Kidney capillary endothelial cell (primary cell): ENCODE results near the gene GUCY2D.

ENCODE experiments used
- DNase-seq: peaks from one replicate; pipeline ENCODE4 v3.0.0-alpha.2; 2018; ENCODE audit warnings: low spot score

GUCY2D gene

DNA sequence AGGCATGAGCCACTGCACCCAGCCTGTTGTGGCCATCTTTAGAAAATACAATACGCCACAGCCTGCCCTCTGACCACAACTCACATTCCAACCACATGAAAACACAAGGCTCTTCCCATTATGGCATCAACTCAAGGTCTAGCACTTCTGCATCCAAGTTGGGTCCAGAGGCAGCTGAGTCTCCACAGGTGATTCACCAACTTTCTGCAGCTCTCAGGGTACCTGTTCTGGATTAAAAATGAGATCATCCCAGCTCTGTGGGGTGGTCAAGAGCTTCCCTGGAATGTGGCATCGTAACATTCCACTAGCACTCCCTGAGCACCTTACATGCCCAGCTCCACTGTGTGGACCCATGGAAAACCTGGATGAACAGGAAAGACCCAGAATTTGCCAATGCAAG is 9.9 kb upstream of the GUCY2D start:
- no peak for DNase-seq

DNA sequence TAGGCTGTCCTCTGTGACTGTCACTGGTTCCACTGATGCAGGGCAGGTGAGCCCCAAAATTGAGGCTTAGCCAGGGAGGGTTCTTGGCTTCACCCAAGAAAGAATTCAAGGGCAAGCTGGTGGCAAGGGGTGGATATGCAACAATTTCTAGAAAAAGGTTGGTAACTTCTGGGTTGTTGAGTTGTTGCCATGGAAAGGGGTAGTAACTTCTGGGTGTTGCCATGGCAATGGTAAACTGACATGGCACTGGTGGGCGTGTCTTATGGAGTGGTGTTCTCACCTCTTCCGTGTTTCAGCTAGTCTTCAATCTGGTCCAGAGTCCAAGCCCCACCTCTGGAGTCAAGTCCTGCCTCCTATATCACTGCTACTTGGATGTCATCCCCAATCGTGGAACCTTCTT is 9.5 kb upstream of the GUCY2D start:
- no peak for DNase-seq

DNA sequence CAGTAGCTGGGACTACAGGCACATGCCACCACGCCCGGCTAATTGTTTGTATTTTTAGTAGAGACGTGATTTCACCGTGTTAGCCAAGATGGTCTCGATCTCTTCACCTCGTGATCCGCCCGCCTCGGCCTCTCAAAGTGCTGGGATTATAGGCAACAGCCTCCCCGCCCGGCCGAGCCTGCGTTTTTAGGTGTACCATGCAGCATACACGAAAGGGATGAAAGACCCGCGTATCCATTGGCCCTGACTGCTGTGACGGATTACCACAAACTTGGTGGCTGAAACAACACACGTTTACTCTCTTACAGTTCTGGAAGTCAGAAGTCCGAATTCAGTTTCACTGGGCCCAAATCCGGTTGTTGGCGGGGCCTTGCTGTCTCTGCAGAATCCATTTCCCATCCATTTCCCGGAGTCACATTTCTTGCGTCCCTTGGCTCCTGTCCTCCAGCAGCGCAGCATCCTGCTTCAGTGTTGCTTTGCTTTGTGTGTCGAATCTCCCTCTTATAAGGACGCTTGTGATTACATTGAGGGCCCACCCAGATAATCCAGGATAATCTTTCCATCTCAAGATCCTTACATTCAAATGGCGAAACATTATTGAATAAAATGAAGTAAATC is 8.3 kb upstream of the GUCY2D start:
- DNase-seq = no peak

DNA sequence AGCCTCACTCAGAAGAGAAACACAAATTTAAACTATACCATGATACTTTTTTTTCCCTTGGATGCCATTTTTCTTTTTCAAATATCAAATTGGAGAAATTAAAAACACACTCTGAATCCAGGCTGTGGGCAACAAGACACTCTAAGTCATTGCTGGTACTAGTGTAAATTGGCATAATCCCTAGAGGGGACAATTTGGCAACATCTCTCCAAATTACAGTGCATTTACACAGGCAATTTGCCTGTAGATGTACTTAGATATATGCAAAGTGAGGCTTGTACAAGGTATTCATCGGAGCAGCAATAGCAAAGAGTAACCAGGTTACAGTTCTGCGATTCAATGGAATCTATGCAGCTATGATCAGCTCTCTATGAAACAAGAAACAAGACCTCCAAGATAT is 6.7 kb upstream of the GUCY2D start:
- DNase-seq = no peak

DNA sequence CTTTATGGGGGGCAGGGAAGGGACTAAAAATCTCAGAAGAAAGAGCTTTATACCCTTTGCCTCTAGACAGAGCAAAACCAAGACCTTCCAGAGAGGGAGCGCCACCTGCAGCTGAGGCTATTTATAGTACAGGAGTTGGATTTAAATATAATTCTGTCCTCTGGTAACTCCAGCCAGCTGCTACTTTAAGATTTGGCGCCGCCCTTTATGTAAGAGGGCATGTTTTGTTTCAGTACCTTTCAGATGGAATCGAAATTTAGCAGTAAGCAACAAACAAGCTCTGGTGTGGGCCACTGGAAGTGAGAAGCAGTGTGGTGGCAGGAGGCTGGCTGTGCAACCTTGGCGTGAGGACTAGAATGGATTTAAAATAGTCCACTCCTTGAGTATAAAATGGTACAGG is 5.2 kb upstream of the GUCY2D start:
- DNase-seq = no peak

DNA sequence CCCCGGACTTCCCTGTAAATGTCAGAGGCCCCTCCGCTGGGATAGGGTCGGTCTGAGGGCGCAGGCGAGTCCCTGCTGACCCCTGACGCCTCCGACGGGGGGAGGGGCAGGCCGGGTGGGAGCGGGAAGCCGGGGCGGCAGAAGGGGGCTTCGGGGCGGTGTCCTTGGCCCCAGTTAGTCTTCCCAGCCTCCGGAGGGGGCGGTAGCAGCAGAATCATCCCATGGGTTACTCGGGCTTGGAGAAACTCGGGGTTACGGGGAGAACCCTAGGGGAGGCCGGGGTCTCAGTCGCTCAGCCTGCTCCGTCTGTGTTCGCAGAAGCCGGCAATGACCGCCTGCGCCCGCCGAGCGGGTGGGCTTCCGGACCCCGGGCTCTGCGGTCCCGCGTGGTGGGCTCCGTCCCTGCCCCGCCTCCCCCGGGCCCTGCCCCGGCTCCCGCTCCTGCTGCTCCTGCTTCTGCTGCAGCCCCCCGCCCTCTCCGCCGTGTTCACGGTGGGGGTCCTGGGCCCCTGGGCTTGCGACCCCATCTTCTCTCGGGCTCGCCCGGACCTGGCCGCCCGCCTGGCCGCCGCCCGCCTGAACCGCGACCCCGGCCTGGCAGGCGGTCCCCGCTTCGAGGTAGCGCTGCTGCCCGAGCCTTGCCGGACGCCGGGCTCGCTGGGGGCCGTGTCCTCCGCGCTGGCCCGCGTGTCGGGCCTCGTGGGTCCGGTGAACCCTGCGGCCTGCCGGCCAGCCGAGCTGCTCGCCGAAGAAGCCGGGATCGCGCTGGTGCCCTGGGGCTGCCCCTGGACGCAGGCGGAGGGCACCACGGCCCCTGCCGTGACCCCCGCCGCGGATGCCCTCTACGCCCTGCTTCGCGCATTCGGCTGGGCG is 542 bp downstream of the GUCY2D start:
- no peak for DNase-seq

DNA sequence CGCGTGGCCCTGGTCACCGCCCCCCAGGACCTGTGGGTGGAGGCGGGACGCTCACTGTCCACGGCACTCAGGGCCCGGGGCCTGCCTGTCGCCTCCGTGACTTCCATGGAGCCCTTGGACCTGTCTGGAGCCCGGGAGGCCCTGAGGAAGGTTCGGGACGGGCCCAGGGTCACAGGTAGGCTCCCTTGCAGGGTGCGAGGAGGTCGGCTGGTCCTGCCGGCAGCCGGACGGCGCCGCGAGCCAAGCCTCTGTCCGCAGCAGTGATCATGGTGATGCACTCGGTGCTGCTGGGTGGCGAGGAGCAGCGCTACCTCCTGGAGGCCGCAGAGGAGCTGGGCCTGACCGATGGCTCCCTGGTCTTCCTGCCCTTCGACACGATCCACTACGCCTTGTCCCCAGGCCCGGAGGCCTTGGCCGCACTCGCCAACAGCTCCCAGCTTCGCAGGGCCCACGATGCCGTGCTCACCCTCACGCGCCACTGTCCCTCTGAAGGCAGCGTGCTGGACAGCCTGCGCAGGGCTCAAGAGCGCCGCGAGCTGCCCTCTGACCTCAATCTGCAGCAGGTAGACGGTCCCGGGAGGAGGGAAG is 1.3 kb downstream of the GUCY2D start:
- no peak for DNase-seq

DNA sequence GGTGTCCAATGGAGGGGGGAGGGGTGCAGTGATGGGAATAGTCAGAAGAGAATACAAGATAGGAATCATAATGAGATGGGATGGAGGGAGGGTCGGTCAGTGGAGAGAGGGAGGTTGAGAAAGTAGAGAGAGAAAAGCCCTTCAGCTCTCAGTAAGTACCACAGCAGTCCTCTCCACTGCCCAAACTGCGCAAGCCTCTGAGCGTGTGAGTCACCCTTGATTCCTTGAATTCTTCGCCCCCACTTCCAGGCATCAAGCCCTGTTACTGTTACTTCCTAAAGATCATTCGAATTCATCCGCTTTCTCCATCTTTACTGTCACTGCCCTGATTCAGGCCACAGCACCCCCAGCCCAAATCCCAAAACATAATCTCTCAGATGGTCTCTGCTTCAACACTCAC is 2.5 kb downstream of the GUCY2D start:
- no peak for DNase-seq

DNA sequence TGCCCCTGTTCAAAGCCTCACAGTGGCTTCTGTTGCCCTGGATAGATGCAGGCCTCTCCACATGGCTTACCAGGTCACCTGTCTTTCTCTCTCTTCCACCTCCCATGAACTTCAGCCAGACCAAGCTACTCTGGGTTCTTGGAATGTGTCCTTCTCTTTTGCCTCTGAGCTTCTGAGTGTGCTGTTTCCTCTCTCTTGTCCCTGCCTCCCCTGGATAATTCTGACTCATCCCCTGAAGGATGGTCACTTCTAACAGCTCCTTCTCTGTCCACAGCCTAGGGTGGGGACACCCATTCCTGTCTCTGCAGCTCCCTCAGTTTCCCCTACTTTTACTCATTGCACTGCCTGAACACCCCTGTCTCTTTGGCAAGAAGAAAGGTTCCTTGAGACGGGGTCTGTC is 2.9 kb downstream of the GUCY2D start:
- DNase-seq = no peak

DNA sequence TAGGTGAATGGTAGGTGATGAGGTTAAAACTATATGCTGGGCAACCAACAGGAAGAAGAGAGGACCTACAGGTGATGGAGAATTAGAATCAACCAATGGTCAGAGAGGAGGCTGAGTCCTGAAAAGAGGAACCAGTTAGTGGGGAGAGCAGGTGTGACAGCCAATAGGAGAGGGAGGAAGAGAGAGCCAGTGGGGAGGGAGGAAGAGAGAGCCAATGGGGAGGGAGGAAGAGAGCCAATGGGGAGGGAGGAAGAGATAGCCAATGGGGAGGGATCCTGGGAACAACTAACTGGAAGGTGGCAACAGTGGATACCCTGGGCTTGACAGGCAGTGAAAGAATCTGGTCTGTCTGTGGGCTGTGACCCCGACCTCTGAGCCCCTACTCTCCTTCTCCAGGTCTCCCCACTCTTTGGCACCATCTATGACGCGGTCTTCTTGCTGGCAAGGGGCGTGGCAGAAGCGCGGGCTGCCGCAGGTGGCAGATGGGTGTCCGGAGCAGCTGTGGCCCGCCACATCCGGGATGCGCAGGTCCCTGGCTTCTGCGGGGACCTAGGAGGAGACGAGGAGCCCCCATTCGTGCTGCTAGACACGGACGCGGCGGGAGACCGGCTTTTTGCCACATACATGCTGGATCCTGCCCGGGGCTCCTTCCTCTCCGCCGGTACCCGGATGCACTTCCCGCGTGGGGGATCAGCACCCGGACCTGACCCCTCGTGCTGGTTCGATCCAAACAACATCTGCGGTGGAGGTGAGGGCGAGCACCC is 3.7 kb downstream of the GUCY2D start:
- no peak for DNase-seq

DNA sequence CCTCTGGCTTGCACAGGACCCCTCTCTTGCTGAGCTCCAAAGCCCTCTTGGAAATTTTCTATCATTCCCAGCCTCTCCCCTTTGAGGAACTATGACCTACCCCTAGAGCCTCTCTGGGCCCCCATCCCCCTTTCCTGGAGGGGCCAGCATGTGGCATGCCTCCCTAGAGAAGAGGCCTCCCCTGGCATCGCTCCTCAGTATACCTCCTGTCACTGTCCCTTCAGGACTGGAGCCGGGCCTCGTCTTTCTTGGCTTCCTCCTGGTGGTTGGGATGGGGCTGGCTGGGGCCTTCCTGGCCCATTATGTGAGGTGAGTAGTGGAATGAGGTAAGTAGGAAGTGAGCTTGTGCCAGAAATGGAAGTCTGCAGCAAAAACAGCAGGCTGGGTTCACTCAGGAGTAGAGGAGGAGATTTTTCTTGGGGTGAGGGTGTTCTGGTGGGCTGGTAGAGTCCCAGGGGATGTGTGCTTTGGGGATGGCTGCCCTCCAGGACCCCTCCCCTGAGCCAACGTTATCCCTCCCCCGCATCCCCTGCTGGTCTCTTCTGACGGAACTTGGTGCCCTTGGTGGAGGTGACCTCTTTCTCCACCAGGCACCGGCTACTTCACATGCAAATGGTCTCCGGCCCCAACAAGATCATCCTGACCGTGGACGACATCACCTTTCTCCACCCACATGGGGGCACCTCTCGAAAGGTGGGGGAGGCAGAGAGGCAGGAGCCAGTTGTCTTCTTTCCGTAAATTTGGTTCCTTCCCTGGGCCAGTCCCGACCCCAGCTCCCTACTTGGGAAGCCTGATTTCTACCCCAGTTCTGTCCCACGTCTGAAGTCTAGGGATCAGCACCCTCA is 4.6 kb downstream of the GUCY2D start:
- no peak for DNase-seq

DNA sequence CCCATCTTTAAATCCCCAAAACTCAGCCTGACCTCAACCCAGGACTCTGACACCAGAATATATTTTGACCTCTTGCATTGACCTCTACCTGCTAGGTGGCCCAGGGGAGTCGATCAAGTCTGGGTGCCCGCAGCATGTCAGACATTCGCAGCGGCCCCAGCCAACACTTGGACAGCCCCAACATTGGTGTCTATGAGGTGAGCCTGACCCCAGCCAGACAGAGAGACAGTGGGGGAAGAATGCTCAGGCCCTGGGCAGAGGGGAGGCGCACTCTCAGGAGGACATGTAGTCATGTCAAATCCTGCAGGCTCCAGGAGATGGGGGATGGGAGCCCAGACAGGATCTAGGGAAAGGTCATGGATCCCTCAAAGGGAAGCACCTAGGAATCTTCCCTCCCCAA is 5.4 kb downstream of the GUCY2D start:
- no peak for DNase-seq

DNA sequence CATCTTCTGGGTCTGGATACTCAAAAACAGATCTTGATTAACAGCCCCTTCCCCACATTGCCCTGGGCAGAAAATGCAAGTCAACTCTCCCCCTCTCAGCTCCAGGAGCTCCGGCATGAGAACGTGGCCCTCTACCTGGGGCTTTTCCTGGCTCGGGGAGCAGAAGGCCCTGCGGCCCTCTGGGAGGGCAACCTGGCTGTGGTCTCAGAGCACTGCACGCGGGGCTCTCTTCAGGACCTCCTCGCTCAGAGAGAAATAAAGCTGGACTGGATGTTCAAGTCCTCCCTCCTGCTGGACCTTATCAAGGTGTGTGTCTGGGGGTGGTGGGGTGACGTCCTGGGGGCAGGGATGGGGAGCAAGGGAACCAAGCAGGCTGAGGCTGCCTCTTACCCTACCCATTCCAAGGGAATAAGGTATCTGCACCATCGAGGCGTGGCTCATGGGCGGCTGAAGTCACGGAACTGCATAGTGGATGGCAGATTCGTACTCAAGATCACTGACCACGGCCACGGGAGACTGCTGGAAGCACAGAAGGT is 9.7 kb downstream of the GUCY2D start:
- no peak for DNase-seq

DNA sequence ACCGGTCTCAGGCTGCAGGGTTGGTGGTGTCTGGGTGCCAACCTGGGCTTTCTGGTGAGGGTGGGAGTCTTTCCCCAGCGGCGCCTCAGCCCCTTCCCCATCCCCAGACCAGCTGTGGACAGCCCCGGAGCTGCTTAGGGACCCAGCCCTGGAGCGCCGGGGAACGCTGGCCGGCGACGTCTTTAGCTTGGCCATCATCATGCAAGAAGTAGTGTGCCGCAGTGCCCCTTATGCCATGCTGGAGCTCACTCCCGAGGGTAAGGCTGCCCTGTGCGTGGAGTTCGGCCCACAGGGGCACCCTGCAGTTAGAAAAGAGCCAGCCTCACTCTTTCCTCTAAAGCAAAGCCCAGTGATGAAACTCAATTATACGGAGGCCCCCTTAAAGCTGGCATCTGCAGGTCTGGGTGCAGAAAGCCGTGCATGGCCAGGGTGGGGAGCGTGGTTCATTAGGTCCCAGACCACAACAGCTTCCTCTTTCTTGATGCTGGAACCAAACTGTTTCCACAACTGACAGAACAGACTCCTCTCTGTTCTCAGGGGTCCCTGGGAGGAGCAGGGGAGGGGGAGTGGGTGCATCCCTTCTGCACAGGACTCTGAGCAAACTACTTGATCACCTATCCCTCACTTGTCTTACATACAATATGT is 10.7 kb downstream of the GUCY2D start:
- DNase-seq = no peak

DNA sequence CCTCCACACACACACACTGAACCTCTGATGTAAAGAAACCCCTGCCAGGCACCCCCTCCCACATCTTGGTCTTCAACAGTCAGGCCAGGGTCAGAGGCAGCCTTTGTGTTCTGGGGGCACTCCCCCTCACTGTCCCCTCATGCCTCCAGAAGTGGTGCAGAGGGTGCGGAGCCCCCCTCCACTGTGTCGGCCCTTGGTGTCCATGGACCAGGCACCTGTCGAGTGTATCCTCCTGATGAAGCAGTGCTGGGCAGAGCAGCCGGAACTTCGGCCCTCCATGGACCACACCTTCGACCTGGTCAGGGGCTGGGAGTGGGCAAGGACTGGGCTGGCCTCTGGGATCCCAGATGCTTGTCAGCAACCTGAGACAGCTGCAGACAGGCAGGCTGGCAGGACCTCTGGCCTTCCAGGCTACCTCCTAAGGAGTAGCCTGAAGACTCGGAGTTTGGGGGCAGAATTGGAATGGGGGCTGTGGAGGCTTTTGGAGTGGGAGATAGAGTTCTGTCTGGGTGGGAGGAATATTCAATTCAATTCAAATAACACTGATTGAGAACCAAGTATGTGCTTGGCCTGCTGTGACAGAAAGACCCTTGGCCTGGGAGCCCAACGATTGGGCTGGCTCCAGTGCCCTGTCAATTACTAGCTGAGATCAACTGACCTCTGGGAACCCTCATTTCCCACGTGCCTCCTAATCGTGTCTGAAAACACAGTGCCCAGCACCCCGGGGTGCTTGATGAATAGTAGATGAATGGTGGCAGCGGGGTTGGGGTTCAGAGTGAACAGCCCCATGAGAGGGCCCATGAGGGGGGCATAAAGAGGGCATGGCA is 11.5 kb downstream of the GUCY2D start:
- DNase-seq = no peak

DNA sequence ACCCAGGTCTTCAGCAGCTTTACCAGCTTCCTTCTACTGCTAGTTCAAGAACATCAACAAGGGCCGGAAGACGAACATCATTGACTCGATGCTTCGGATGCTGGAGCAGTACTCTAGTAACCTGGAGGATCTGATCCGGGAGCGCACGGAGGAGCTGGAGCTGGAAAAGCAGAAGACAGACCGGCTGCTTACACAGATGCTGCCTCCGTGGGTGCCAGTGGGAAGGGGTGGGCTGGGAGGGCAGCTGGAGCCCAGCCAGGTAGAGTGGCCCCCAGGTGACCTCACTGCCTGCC is 12.1 kb downstream of the GUCY2D start:
- no peak for DNase-seq

DNA sequence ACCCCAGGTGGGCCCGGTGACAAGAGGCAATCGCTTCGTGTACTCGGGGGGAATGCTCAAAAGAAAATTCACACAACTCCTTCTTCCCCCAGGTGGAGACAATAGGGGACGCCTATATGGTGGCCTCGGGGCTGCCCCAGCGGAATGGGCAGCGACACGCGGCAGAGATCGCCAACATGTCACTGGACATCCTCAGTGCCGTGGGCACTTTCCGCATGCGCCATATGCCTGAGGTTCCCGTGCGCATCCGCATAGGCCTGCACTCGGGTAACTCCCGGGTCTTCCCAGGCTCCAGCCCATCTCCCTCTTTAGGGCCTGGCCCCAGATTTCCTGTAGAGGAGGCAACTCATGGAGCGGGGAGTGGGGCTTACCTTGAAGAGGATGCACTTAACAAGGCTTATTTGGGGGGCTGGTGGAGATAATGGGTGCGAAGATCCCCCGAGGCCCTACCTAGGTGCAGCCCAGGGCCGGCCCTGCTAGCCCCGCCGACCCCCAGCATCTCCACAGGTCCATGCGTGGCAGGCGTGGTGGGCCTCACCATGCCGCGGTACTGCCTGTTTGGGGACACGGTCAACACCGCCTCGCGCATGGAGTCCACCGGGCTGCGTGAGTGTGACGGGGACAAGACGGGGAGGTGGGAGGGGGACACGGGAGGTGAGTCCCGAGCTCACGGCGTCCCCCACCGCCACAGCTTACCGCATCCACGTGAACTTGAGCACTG is 13.0 kb downstream of the GUCY2D start:
- DNase-seq = no peak

DNA sequence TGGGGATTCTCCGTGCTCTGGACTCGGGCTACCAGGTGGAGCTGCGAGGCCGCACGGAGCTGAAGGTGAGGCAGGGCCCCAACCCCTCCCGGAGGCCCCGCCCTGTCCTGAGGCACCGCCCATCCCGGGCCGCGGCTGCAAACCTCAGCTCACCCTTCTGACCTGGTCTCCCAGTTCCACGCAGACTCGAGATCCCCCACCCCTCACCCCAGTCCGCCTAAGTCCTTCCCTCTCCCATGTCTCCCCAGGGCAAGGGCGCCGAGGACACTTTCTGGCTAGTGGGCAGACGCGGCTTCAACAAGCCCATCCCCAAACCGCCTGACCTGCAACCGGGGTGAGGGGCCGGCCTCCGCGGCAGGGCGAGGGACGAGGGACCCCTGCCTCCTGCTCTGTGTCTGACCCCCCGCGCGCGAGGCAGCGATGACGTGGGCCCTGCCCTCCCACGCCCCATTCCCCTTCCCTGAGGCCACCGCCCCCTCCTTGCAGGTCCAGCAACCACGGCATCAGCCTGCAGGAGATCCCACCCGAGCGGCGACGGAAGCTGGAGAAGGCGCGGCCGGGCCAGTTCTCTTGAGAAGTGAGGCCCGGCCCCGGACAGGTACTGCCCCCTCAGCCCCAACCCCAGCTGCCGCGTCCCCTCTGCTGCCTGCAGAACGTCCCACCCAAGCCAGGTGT is 13.7 kb downstream of the GUCY2D start:
- no peak for DNase-seq
